OCI-LY3 (cell line): ENCODE results near the gene RGS8.

ENCODE experiments used
- H2AFZ ChIP-seq: fragments of 200-600, 300-600 bp; shearing (Covaris generic); 2 replicates; pipeline ENCODE4 v1.6.0; 2014; ENCODE audit warnings: antibody characterized with exemption, low read depth, low read length
- H3K27ac ChIP-seq: fragments of 200-600, 300-600 bp; sonication (generic); 2 replicates; pipeline ENCODE4 v1.5.1; 2014; ENCODE audit warnings: mild to moderate bottlenecking, low read length, moderate library complexity, mixed read lengths
- H3K27me3 ChIP-seq: fragments of 200-600, 300-600 bp; sonication (generic); 2 replicates; pipeline ENCODE4 v1.6.1; 2014; ENCODE audit warnings: low read depth, low read length, mixed read lengths
- H3K36me3 ChIP-seq: fragments of 200-600, 300-600 bp; sonication (generic); replicated peaks from 2 replicates; pipeline ENCODE3; 2014; ENCODE audit warnings: low read depth, low read length, mixed read lengths
- H3K4me1 ChIP-seq: fragments of 300-600, 200-600 bp; sonication (generic); 2 replicates; pipeline ENCODE4 v1.6.1; 2014; ENCODE audit warnings: low read length, mixed read lengths
- H3K4me2 ChIP-seq: fragments of 200-600, 300-600 bp; sonication (generic); 2 replicates; pipeline ENCODE4 v1.6.1; 2014; ENCODE audit warnings: low read length, mixed read lengths
- H3K4me3 ChIP-seq: fragments of 300-600, 200-600 bp; sonication (generic); 2 replicates; pipeline ENCODE4 v1.5.1; 2014; ENCODE audit warnings: antibody characterized with exemption, mild to moderate bottlenecking, low read length, moderate library complexity
- H3K79me2 ChIP-seq: fragments of 300-600, 200-600 bp; shearing (Covaris generic); 2 replicates; pipeline ENCODE4 v1.6.1; 2014; ENCODE audit warnings: mild to moderate bottlenecking, low read length, mixed read lengths
- H3K9ac ChIP-seq: fragments of 300-600, 200-600 bp; shearing (Covaris generic); 2 replicates; pipeline ENCODE4 v1.6.0; 2014; ENCODE audit warnings: mild to moderate bottlenecking, low read length, moderate library complexity
- H3K9me3 ChIP-seq: fragments of 200-600, 300-600 bp; shearing (Covaris generic); 2 replicates; pipeline ENCODE4 v1.6.1; 2014; ENCODE audit warnings: low read length, mixed read lengths; ENCODE audit not compliant: insufficient read depth
- H4K20me1 ChIP-seq: fragments of 200-600, 300-600 bp; sonication (generic); 2 replicates; pipeline ENCODE4 v1.6.1; 2016; ENCODE audit warnings: low read length, mixed read lengths; ENCODE audit not compliant: insufficient read depth
- EZH2phosphoT487 ChIP-seq: fragments of 200-600 bp; shearing (Covaris generic); IDR thresholded peaks from 2 replicates; pipeline ENCODE4 v1.6.1; 2018; ENCODE audit warnings: antibody characterized with exemption, mixed run types, low read depth
- TF ChIP-seq, protein P1 (sequence below): fragments of 200-600, 300-600 bp; sonication (generic); IDR thresholded peaks from 2 replicates; pipeline ENCODE4 v1.5.1; 2014; ENCODE audit warnings: antibody characterized with exemption, low read length, low read depth

Gene RGS8

DNA sequence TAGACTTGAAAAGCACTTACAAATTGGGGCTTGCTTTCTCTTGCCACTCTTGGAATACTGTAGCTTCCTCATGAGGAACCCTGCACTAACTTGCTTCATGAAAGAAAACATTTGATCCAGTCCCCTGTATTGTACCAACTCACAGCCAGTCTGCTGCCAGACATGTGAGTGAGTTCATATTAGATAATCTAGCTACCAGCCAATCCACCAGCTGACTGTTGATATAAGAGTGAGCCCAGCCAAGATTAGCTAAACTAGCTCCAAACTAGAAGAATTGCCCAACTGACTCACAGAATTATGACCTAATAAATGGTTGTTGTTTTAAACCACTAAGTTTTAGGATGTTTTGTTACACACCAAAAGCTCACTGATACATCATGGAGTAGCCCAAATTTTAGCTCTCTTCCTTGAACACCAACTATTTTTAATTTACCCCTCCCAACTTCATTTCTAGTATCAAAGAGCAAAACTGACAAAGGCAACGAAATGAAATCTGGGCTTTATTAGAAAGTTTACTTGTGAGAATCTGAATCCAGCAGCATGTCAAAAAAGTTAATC is 6.6 kb upstream of the RGS8 start:
- H3K4me1 ChIP-seq, result peaks cover 7% of the 10 kb centered on the region; the same call in 1 of the 2 replicates
- peaks cover 11% of the 10 kb centered on the region for H3K9me3 ChIP-seq
- H3K9ac ChIP-seq, result no peak overlapping the region
- H2AFZ ChIP-seq, result no peak overlapping the region
- H3K27me3 ChIP-seq, result no peaks in the 10 kb centered on the region; the same call in 1 of the 2 replicates
- H3K36me3 ChIP-seq, result peaks cover 2% of the 10 kb centered on the region
- no peak overlapping the region for H3K4me2 ChIP-seq
- no peaks in the 10 kb centered on the region for H4K20me1 ChIP-seq
- H3K79me2 ChIP-seq, result no peaks in the 10 kb centered on the region
- TF ChIP-seq, protein P1, sequence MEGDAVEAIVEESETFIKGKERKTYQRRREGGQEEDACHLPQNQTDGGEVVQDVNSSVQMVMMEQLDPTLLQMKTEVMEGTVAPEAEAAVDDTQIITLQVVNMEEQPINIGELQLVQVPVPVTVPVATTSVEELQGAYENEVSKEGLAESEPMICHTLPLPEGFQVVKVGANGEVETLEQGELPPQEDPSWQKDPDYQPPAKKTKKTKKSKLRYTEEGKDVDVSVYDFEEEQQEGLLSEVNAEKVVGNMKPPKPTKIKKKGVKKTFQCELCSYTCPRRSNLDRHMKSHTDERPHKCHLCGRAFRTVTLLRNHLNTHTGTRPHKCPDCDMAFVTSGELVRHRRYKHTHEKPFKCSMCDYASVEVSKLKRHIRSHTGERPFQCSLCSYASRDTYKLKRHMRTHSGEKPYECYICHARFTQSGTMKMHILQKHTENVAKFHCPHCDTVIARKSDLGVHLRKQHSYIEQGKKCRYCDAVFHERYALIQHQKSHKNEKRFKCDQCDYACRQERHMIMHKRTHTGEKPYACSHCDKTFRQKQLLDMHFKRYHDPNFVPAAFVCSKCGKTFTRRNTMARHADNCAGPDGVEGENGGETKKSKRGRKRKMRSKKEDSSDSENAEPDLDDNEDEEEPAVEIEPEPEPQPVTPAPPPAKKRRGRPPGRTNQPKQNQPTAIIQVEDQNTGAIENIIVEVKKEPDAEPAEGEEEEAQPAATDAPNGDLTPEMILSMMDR, result no peak
- TF ChIP-seq EZH2phosphoT487, result no peak
- H3K4me3 ChIP-seq, result no peak overlapping the region
- no peak overlapping the region for H3K27ac ChIP-seq

DNA sequence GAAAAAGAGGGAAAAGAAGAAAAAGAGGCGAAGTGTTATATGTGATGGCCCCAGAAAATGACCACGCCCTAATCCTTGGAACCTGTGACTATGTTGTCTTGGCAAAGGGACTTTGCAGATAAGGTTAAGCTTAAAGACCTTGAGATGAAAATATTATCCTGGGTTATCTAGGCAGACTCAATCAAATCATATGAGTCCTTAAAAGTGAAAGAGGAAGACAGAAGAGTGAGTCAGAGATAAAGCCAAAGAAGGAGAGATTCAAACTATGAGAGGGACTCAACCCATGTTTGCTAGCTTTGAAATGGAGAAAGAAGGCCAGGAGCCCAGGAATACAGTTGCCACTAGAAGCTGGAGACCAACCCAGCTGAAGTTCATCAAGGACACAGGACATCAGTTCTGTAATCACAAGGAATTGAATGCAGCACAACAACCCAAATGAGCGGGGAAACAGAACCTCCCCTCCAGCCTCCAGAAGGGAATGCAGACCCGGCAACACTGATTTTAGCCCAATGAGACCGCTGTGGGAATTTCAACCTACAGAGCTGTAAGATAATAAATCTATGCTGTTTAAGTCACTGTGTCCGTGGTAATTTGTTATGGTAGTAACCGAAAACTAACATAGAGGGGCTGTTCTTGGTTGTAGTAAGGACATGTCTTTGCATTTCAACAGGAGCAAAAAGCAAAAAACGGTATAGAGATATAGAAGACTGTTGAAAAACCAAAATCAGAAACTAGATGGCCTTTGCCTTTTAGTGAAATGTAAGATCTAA is 4.2 kb upstream of the RGS8 start:
- Histone ChIP-seq H3K27me3 (peaks cover 2% of the 10 kb centered on the region), H3K4me3 (no peak overlapping the region), H3K4me1 (peaks cover 7% of the 10 kb centered on the region; the same call in 1 of the 2 replicates), H3K27ac (no peak overlapping the region), H3K36me3 (peaks cover 2% of the 10 kb centered on the region), H2AFZ (peak overlapping the region; percentile 69; the same call in 1 of the 2 replicates), H4K20me1 (no peaks in the 10 kb centered on the region), H3K79me2 (no peaks in the 10 kb centered on the region), H3K4me2 (peak overlapping the region; percentile 0; the same call in 1 of the 2 replicates), H3K9me3 (peaks cover 11% of the 10 kb centered on the region), H3K9ac (no peak overlapping the region)
- TF ChIP-seq, protein P1, result no peak
- no peak for TF ChIP-seq EZH2phosphoT487

DNA sequence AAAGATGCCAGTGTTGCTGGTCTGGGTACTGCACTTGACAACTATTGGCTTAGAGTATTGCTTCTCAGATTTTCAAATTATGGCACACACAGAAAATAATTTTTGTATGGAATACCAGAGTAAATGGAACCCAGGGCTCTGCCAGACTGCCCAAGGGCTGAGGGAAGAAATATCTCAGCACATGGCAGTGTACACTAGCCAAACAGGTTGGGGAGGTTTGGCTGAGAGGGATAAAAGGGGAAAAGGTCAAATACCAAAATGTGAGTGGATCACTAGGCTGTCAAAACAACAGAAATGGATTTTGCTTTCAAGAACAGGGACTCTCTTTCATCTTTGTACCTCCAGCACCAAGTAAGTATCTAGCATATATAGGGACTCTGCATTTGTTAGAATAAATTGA is 3.0 kb upstream of the RGS8 start:
- no peak for TF ChIP-seq EZH2phosphoT487
- Histone ChIP-seq H3K9me3 (peaks cover 5% of the 10 kb centered on the region; the same call in 1 of the 2 replicates), H3K4me3 (no peak overlapping the region), H3K4me1 (peaks cover 15% of the 10 kb centered on the region), H3K79me2 (no peaks in the 10 kb centered on the region), H3K36me3 (peaks cover 2% of the 10 kb centered on the region), H3K27ac (no peak overlapping the region), H3K4me2 (no peak overlapping the region), H3K9ac (no peak overlapping the region), H2AFZ (no peak overlapping the region), H4K20me1 (no peaks in the 10 kb centered on the region), H3K27me3 (peaks cover 14% of the 10 kb centered on the region)

DNA sequence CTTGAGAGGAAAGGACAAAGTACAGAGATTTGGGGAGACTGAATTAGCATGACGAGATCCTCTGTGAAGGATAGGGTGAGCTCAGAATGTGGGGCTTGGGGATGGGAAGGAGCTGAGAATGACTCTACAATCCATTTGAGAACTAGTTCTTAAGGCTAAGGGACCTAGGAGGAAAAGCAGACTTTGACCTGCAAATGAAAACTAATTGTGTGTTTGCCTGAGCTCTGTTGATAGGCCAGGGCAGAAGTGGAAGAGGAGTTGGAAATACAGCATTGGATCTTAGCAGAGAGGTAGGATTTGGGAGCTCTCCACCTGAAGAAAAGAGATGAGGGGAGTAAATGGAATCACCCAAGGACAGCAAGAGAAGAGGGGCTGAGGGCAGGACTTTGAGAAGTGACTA is 2.1 kb upstream of the RGS8 start:
- H3K27ac ChIP-seq, result no peak overlapping the region
- H3K4me3 ChIP-seq, result no peak overlapping the region
- H4K20me1 ChIP-seq, result no peaks in the 10 kb centered on the region
- TF ChIP-seq EZH2phosphoT487, result no peak
- TF ChIP-seq, protein P1, result no peak
- H3K27me3 ChIP-seq, result peaks cover 22% of the 10 kb centered on the region
- peaks cover 5% of the 10 kb centered on the region; the same call in 1 of the 2 replicates for H3K9me3 ChIP-seq
- H3K9ac ChIP-seq, result no peak overlapping the region
- H3K36me3 ChIP-seq, result peaks cover 2% of the 10 kb centered on the region
- no peak overlapping the region for H2AFZ ChIP-seq
- H3K79me2 ChIP-seq, result no peaks in the 10 kb centered on the region
- peaks cover 24% of the 10 kb centered on the region for H3K4me1 ChIP-seq
- H3K4me2 ChIP-seq, result no peak overlapping the region
